MCF 10A (cell line): ENCODE results near the gene DOC2B. TPM values are rescaled to one million over a fixed set of nuclear protein-coding genes. Genes with fewer than 3 reads are reported as not detected.

Source experiments
- BruUV-seq: library from RNA; stranded (reverse); fragments of 400-500 nt; replicated peaks from 2 replicates; lab custom pipeline; 2021; lab: Mats Ljungman, UMichigan
- CTCF ChIA-PET: fragments of 300-600 bp; sonication (Branson Sonifier 250); formaldehyde crosslinking; extraction: SDS; loops from one replicate; lab custom pipeline; 2021; ENCODE audit warnings: antibody characterized with exemption, inconsistent platforms; lab: Yijun Ruan, JAX
- POLR2A ChIA-PET: fragments of 300-600, 350-650 bp; sonication (Branson Sonifier 250); formaldehyde crosslinking; extraction: SDS; loops from one replicate; lab custom pipeline; 2020; ENCODE audit warnings: antibody characterized with exemption, inconsistent platforms; lab: Yijun Ruan, JAX
- DNase-seq: peaks from one replicate; pipeline ENCODE4 v3.0.0-alpha.2; 2018; ENCODE audit not compliant: unreplicated experiment
- H3K27ac Mint-ChIP-seq: one replicate; pipeline ENCODE4 v1.8.0; 2022; ENCODE audit warnings: mild to moderate bottlenecking, low read depth, mixed read lengths; ENCODE audit not compliant: unreplicated experiment
- H3K27me3 Mint-ChIP-seq: one replicate; pipeline ENCODE4 v1.8.0; 2022; ENCODE audit warnings: mixed read lengths; ENCODE audit not compliant: insufficient read depth, unreplicated experiment
- H3K36me3 Mint-ChIP-seq: one replicate; pipeline ENCODE4 v1.8.0; 2022; ENCODE audit warnings: mild to moderate bottlenecking, moderate library complexity, mixed read lengths; ENCODE audit not compliant: insufficient read depth, unreplicated experiment
- H3K4me1 Mint-ChIP-seq: one replicate; pipeline ENCODE4 v1.8.0; 2022; ENCODE audit warnings: mixed read lengths; ENCODE audit not compliant: insufficient read depth, unreplicated experiment
- H3K4me3 Mint-ChIP-seq: one replicate; pipeline ENCODE4 v1.8.0; 2022; ENCODE audit warnings: mild to moderate bottlenecking, moderate library complexity, mixed read lengths; ENCODE audit not compliant: unreplicated experiment
- H3K9me3 Mint-ChIP-seq: one replicate; pipeline ENCODE4 v1.8.0; 2022; ENCODE audit warnings: mixed read lengths; ENCODE audit not compliant: unreplicated experiment
- CTCF ChIP-seq: fragments of 200-600 bp; IDR thresholded peaks from one replicate; pipeline ENCODE4 v1.8.0; 2022; ENCODE audit warnings: antibody characterized with exemption, mild to moderate bottlenecking; ENCODE audit not compliant: unreplicated experiment
- intact Hi-C: fragments of 100-400 bp; cut with micrococcal nuclease; formaldehyde crosslinking; loops from 2 replicates; pipeline ENCODE4 v1.14.1; 2022
- total RNA-seq: library from RNA; stranded (reverse); gene quantifications from 2 replicates; pipeline ENCODE4 v1.2.3, GENCODE V29; 2022

DOC2B gene
- total RNA-seq, 1 experiment from 2014 or later = not detected

GRCh38 chr17:197352-197751 is 15.9 kb upstream of the DOC2B start:
- Mint-ChIP-seq H3K9me3 (no peaks in the 10 kb centered on the region), H3K36me3 (no peaks in the 10 kb centered on the region), H3K27ac (no peak overlapping the region), H3K4me1 (peaks cover 7% of the 10 kb centered on the region), H3K4me3 (no peak overlapping the region), H3K27me3 (no peaks in the 10 kb centered on the region)
- POLR2A ChIA-PET = no interaction called here
- no TSS peak for BruUV-seq
- TF ChIP-seq CTCF = no peak
- intact Hi-C loops = no loop called here
- CTCF ChIA-PET = no interaction called here
- DNase-seq = no peak

- no peak overlapping the region for H3K27ac Mint-ChIP-seq
- no peaks in the 10 kb centered on the region for H3K9me3 Mint-ChIP-seq
- H3K4me3 Mint-ChIP-seq = no peak overlapping the region
- peaks cover 2% of the 10 kb centered on the region for H3K4me1 Mint-ChIP-seq
- no peaks in the 10 kb centered on the region for H3K27me3 Mint-ChIP-seq
- intact Hi-C loops = no loop called here
- no TSS peak for BruUV-seq
- no peak for TF ChIP-seq CTCF
- H3K36me3 Mint-ChIP-seq = no peaks in the 10 kb centered on the region
- DNase-seq = no peak
- POLR2A ChIA-PET = no interaction called here
- CTCF ChIA-PET = interaction anchor here (0.7 to 0.8 kb wide), 2 partner anchors 11 to 800 kb away, joined by 3 to 4 read pairs; no protein-coding TSS in a partner anchor
Measured at GRCh38 chr17:194828-195602, 13.6 kb upstream of the DOC2B start.

- Mint-ChIP-seq H3K27ac (no peak overlapping the region), H3K27me3 (no peaks in the 10 kb centered on the region), H3K4me3 (no peak overlapping the region), H3K9me3 (no peaks in the 10 kb centered on the region), H3K4me1 (no peaks in the 10 kb centered on the region), H3K36me3 (no peaks in the 10 kb centered on the region)
- TF ChIP-seq CTCF = no peak
- no TSS peak for BruUV-seq
- no peak for DNase-seq
- intact Hi-C loops = no loop called here
- ChIA-PET CTCF (interaction anchor here (0.8 kb wide), 1 partner anchor 801 kb away, joined by 3 read pairs; no protein-coding TSS in a partner anchor), POLR2A (no interaction called here)
Measured at GRCh38 chr17:193841-194806, 12.7 kb upstream of the DOC2B start.

- H3K4me1 Mint-ChIP-seq = no peaks in the 10 kb centered on the region
- TF ChIP-seq CTCF = no peak
- no peaks in the 10 kb centered on the region for H3K36me3 Mint-ChIP-seq
- H3K27ac Mint-ChIP-seq = no peak overlapping the region
- no TSS peak for BruUV-seq
- POLR2A ChIA-PET = no interaction called here
- no peaks in the 10 kb centered on the region for H3K27me3 Mint-ChIP-seq
- CTCF ChIA-PET = no interaction called here
- intact Hi-C loops = no loop called here
- no peak overlapping the region for H3K4me3 Mint-ChIP-seq
- no peaks in the 10 kb centered on the region for H3K9me3 Mint-ChIP-seq
- no peak for DNase-seq
Measured at GRCh38 chr17:193426-193810, 12.0 kb upstream of the DOC2B start.
